Right lobe of liver (tissue), 6 donors: ENCODE data around the gene NXNL1. TPM values are rescaled to one million over a fixed set of nuclear protein-coding genes. Genes with fewer than 3 reads are reported as not detected.

Experiments
- ATAC-seq, 4 donors: fragments of 200-7000 bp; cut with Tn5 transposase; one replicate each; pipeline ENCODE4 v1.9.1; 2020; ENCODE audit warnings: mild to moderate bottlenecking in 4 of 4, moderate library complexity in 4 of 4
- DNase-seq, 3 donors: peaks; one replicate each; pipeline ENCODE4 v3.0.0-alpha.2; 2020
- H3K27ac ChIP-seq, 3 donors: fragments of 200-600 bp; one replicate each; pipeline ENCODE4 v1.8.0; 2022
- H3K27me3 ChIP-seq, 2 donors: fragments of 200-600 bp; one replicate each; pipeline ENCODE4 v1.8.0; 2022
- H3K36me3 ChIP-seq, 4 donors: fragments of 200-600 bp; sonication (generic) in 1 of 4; one replicate each; pipeline versions ENCODE4 v1.5.1 to v1.8.0; 2017 to 2022; ENCODE audit warnings: control low read depth in 1 of 4
- H3K4me1 ChIP-seq, 4 donors: fragments of 200-600 bp; sonication (generic) in 1 of 4; one replicate each; pipeline versions ENCODE4 v1.5.1 to v1.8.0; 2017 to 2022; ENCODE audit warnings: control low read depth in 1 of 4
- H3K4me3 ChIP-seq, 3 donors: fragments of 200-600 bp; one replicate each; pipeline ENCODE4 v1.8.0; 2022
- H3K9me3 ChIP-seq, 4 donors: fragments of 200-600 bp; sonication (generic) in 1 of 4; one replicate each; pipeline versions ENCODE4 v1.5.1 to v1.8.0; 2017 to 2022; ENCODE audit warnings: control low read depth in 1 of 4
- CTCF ChIP-seq, 4 donors: fragments of 200-600 bp in 3 of 4; fragments of 450-650 bp in 1 of 4; IDR thresholded peaks; one replicate each; pipeline versions ENCODE4 v1.5.1 to v1.8.0; 2016 to 2022; ENCODE audit warnings: antibody characterized with exemption in 4 of 4, mild to moderate bottlenecking in 2 of 4
- POLR2A ChIP-seq: fragments of 450-650 bp; IDR thresholded peaks from one replicate; pipeline ENCODE4 v1.6.1; 2017; ENCODE audit warnings: antibody characterized with exemption, mild to moderate bottlenecking
- WGBS: methylation state at CpG from one replicate; pipeline ENCODE4 v1.1.6; 2018; ENCODE audit warnings: low coverage, low lambda C conversion rate; ENCODE audit not compliant: insufficient coverage; ENCODE audit errors: missing lambda C conversion rate; 5-methylcytosine and 5-hydroxymethylcytosine counted together
- intact Hi-C, 2 donors: fragments of 100-400 bp; cut with DNase I; formaldehyde crosslinking; loops; one replicate each; pipeline versions ENCODE4 v1.11.2 to v1.14.1; 2022
- total RNA-seq, 6 experiments: library from RNA; depleted of rRNA in 2 of 6; stranded (reverse); fragments of >200 nt in 2 of 6; fragmentation: NEBNext Ultra II Directional in 3 of 6; extraction: Animal tissue kit (Norgen Biotek cat#: 25700) in 3 of 6; gene quantifications; one replicate each; pipeline versions ENCODE4 v1.1.0 to v1.2.4, GENCODE V29; 2016 to 2023
- donor health status: DM: no; HTN: yes; CAD: no.
- donor health status: DM: no; HTN: no; CAD: no.
- donor health status: DM: no; HTN: no; CAD: no.
- donor health status: DM: no; HTN: yes; CAD: no.
- donor health status: DM: no; HTN: yes; CAD: no.

The NXNL1 gene
- total RNA-seq, 6 experiments from 2014 or later, result not detected

GRCh38 chr19:17467471-17468301 is 7.0 kb upstream of the NXNL1 start:
- TF ChIP-seq POLR2A (no peak), CTCF (IDR thresholded peaks at IDR 0.05) (no peak)
- intact Hi-C loops, result no loop called here
- 46% methylated on average over 6 of the region's 12 CpGs for WGBS

GRCh38 chr19:17466487-17466850 is 5.7 kb upstream of the NXNL1 start:
- TF ChIP-seq POLR2A (no peak), CTCF (IDR thresholded peaks at IDR 0.05) (no peak)
- intact Hi-C loops, result no loop called here
- WGBS, result 35% methylated on average over 6 of the region's 6 CpGs
- Histone ChIP-seq H3K27me3 (no peaks in the 10 kb centered on the region), H3K4me1 (no peaks in the 10 kb centered on the region), H3K4me3 (no peak overlapping the region), H3K27ac (no peak overlapping the region), H3K36me3 (no peaks in the 10 kb centered on the region), H3K9me3 (no peaks in the 10 kb centered on the region)
- no peak for DNase-seq
- no peak for ATAC-seq

More at GRCh38 chr19:17467471-17468301, 7.0 kb upstream of the NXNL1 start:
- no peaks in the 10 kb centered on the region for H3K27me3 ChIP-seq
- no peak for DNase-seq
- no peak for ATAC-seq
- H3K4me3 ChIP-seq, result no peak overlapping the region
- H3K36me3 ChIP-seq, result no peaks in the 10 kb centered on the region
- no peaks in the 10 kb centered on the region for H3K4me1 ChIP-seq
- H3K27ac ChIP-seq, result no peak overlapping the region
- no peaks in the 10 kb centered on the region for H3K9me3 ChIP-seq

GRCh38 chr19:17458970-17459369 is 1.8 kb downstream of the NXNL1 start:
- WGBS, result 53% methylated on average over 3 of the region's 3 CpGs

GRCh38 chr19:17457616-17458015 is 3.1 kb downstream of the NXNL1 start:
- ATAC-seq (no peak), DNase-seq (no peak)
- Histone ChIP-seq H3K36me3 (no peaks in the 10 kb centered on the region), H3K27me3 (peaks cover 0 to 15% of the 10 kb centered on the region in 2 donors), H3K4me1 (no peaks in the 10 kb centered on the region), H3K27ac (no peak overlapping the region), H3K4me3 (no peak overlapping the region), H3K9me3 (no peaks in the 10 kb centered on the region)
- intact Hi-C loops, result loop anchor here (10.0 kb wide), 2 partner anchors 63 to 113 kb away; partner anchors contain the start of gene CCDC194 (in 1 of the 2)
- 21% methylated on average over 5 of the region's 6 CpGs for WGBS
- no peak for TF ChIP-seq POLR2A
- TF ChIP-seq CTCF (IDR thresholded peaks at IDR 0.05), result no peak

More at GRCh38 chr19:17458970-17459369, 1.8 kb downstream of the NXNL1 start:
- DNase-seq, result no peak
- H3K9me3 ChIP-seq, result no peaks in the 10 kb centered on the region
- H3K4me3 ChIP-seq, result no peak overlapping the region
- no peak overlapping the region for H3K27ac ChIP-seq
- H3K36me3 ChIP-seq, result no peaks in the 10 kb centered on the region
- no peak for TF ChIP-seq POLR2A
- TF ChIP-seq CTCF (IDR thresholded peaks at IDR 0.05), result no peak
- no peaks in the 10 kb centered on the region for H3K4me1 ChIP-seq
- peaks cover 0 to 15% of the 10 kb centered on the region in 2 donors for H3K27me3 ChIP-seq
- ATAC-seq, result no peak
- intact Hi-C loops, result loop anchor here (10.0 kb wide), 2 partner anchors 64 to 114 kb away; partner anchors contain the start of gene CCDC194 (in 1 of the 2)
